ENCODE measurements around the gene RORC.

DNA sequence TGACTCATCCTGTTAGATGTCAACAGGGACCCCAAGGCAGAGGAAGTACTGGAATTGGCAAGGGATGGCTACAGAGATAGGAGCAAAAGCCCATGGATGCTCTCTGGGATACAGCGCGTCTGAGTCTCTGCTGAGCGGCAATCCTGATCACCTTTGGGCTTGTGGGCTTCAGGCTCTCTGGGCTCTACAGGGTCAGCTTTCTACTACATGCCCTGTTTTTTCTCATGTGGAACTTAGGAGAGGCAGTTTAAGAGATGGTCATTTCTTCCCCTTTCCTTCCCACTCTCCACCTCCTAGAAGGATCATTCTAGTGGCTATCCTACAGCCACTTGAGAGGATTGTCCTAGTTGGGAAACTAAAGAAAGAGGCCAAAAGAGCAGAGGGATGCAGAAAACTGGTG, 27.7 kb downstream of the RORC start:
- TF ChIP-seq POLR2A (IDR thresholded peaks at IDR 0.05; ENCODE audit: extremely low read depth, insufficient read length) = no peak
- no peak for TF ChIP-seq CTCF (IDR thresholded peaks at IDR 0.05; ENCODE audit: low read depth, low read length)
